GM23248 (cell line): ENCODE results near the gene GPR55. TPM values are rescaled to one million over a fixed set of nuclear protein-coding genes. Genes with fewer than 3 reads are reported as not detected.

ENCODE experiments used
- DNase-seq: peaks from one replicate; pipeline ENCODE4 v3.0.0-alpha.2; 2015
- H2AFZ ChIP-seq: fragments of 200-600 bp; sonication (generic); 2 replicates; pipeline ENCODE4 v1.6.1; 2016; ENCODE audit warnings: antibody characterized with exemption
- H3F3A ChIP-seq: fragments of 200-600 bp; sonication (generic); 2 replicates; pipeline ENCODE4 v1.6.1; 2016; ENCODE audit warnings: mild to moderate bottlenecking, antibody characterized with exemption, mixed run types; ENCODE audit not compliant: insufficient read depth
- H3K27ac ChIP-seq: fragments of 200-600 bp; sonication (generic); 2 replicates; pipeline ENCODE4 v1.5.1; 2016; ENCODE audit warnings: mild to moderate bottlenecking
- H3K27me3 ChIP-seq: fragments of 200-600 bp; sonication (generic); replicated peaks from 2 replicates; pipeline ENCODE4 v1.6.1; 2016; ENCODE audit warnings: mild to moderate bottlenecking; ENCODE audit not compliant: insufficient read depth
- H3K36me3 ChIP-seq: fragments of 200-600 bp; sonication (generic); 2 replicates; pipeline ENCODE4 v1.6.1; 2016; ENCODE audit warnings: low read depth, mild to moderate bottlenecking
- H3K4me1 ChIP-seq: fragments of 200-600 bp; sonication (generic); 2 replicates; pipeline ENCODE4 v1.6.1; 2016; ENCODE audit warnings: mild to moderate bottlenecking; ENCODE audit not compliant: insufficient read depth
- H3K4me2 ChIP-seq: fragments of 200-600 bp; sonication (generic); one replicate; pipeline ENCODE4 v1.6.1; 2016; ENCODE audit warnings: mild to moderate bottlenecking; ENCODE audit not compliant: unreplicated experiment
- H3K4me3 ChIP-seq: fragments of 200-600 bp; sonication (generic); 2 replicates; pipeline ENCODE4 v1.5.1; 2016; ENCODE audit warnings: mild to moderate bottlenecking
- H3K79me2 ChIP-seq: fragments of 200-600 bp; sonication (generic); 2 replicates; pipeline ENCODE4 v1.6.1; 2016; ENCODE audit warnings: mild to moderate bottlenecking; ENCODE audit not compliant: insufficient read depth
- H3K9ac ChIP-seq: fragments of 200-600 bp; sonication (generic); 2 replicates; pipeline ENCODE4 v1.6.1; 2016; ENCODE audit warnings: mild to moderate bottlenecking
- H3K9me2 ChIP-seq: fragments of 200-600 bp; sonication (generic); 2 replicates; pipeline ENCODE4 v1.6.1; 2016; ENCODE audit warnings: mixed run types, mild to moderate bottlenecking, moderate library complexity; ENCODE audit not compliant: insufficient read depth
- H3K9me3 ChIP-seq: fragments of 200-600 bp; sonication (generic); one replicate; pipeline ENCODE4 v1.6.1; 2017; ENCODE audit warnings: low read depth
- H4K20me1 ChIP-seq: fragments of 200-600 bp; sonication (generic); 2 replicates; pipeline ENCODE4 v1.6.0; 2016; ENCODE audit not compliant: insufficient read depth
- EZH2 ChIP-seq: fragments of 200-600 bp; sonication (generic); IDR thresholded peaks from 2 replicates; pipeline ENCODE4 v1.6.1; 2018; ENCODE audit warnings: antibody characterized with exemption, mild to moderate bottlenecking; ENCODE audit not compliant: insufficient read depth, poor library complexity, severe bottlenecking
- EZH2phosphoT487 ChIP-seq: fragments of 200-600 bp; sonication (generic); IDR thresholded peaks from 2 replicates; pipeline ENCODE4 v1.6.1; 2018; ENCODE audit warnings: antibody characterized with exemption, moderate library complexity, mild to moderate bottlenecking, low read depth; ENCODE audit not compliant: insufficient read depth
- WGBS, 2 experiments: methylation state at CpG; one replicate each; pipeline ENCODE4 v1.1.6; 2015 to 2017; ENCODE audit warnings: low lambda C conversion rate in 2 of 2, low coverage in 1 of 2; ENCODE audit errors: missing lambda C conversion rate in 2 of 2; 5-methylcytosine and 5-hydroxymethylcytosine counted together
- in situ Hi-C: fragments of 300-500 bp; cut with MboI; formaldehyde crosslinking; loops from 2 replicates; pipeline ENCODE4 v1.15.0; 2020
- polyA plus RNA-seq: library from polyadenylated mRNA; unstranded; fragments of >200 nt; fragmentation: Nextera tagmentation; extraction: Ambion mirVana; gene quantifications from 2 replicates; pipeline ENCODE4 v1.2.1, GENCODE V29; 2016
- total RNA-seq: library from RNA; depleted of rRNA; stranded (reverse); fragments of >200 nt; shearing (Covaris generic); gene quantifications from 2 replicates; pipeline ENCODE4 v1.2.3, GENCODE V29; 2014; rRNA removed

Gene GPR55, protein sequence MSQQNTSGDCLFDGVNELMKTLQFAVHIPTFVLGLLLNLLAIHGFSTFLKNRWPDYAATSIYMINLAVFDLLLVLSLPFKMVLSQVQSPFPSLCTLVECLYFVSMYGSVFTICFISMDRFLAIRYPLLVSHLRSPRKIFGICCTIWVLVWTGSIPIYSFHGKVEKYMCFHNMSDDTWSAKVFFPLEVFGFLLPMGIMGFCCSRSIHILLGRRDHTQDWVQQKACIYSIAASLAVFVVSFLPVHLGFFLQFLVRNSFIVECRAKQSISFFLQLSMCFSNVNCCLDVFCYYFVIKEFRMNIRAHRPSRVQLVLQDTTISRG
- total RNA-seq, result not detected in 2 replicates
- 0.20 TPM in 1 of 2 replicates, not detected in the other for polyA plus RNA-seq

DNA sequence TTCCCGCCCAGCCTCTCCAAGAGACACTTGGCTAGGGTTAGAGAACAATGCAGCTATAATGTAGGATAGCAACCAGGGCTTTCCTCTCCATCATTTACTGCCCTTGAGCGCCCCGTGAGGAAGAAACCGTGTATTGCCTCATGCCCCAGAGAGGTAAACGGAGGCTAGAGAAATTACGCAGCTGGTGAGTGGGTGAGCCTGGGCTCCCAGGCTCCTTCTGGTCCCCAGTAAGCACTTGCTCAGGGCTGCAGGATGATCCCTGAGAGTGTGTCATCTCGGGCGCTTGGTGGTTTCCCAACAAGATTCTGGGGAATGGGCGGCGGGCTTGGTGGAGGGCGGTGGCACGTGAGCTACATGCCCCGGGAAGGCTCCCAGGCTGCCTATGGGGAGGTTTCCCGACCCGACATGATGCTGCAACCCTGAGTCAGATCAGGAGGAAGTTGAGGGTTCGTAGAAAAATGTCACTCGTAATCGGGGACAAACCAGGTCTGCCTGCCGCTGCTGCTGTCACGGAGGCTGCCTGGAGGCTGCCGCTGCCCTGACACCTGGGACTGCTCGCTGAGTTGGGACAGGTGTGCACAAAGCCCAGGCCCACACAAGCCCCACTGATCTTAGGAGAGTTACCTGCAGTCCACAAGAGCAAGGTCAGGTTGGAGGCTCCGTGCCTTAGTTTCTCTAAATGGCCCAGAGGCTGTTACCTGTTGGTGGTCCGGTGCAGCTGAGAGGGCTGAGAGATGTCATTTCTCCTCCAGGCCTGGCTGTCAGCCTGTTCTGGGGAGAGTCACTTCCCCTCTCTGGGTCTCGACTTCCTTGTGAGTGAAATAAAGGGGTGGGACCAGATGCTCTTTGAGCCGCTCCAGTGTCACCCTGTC lies at the start of gene GPR55:
Gene GPR55, minus strand, starts transcription at position 773 of the 872 bp plus-strand sequence. CDS start 14,280 bp downstream, outside the sequence.
- Histone ChIP-seq H3K4me3 (no peak within 1 kb of the TSS), H3K9me3 (no peaks in the 10 kb centered on the region), H3K4me1 (no peaks in the 10 kb centered on the region), H3K9ac (no peak within 1 kb of the TSS), H3K9me2 (no peaks in the 10 kb centered on the region), H3K27ac (no peak within 1 kb of the TSS), H3K36me3 (no peaks in the 10 kb centered on the region), H3K79me2 (no peaks in the 10 kb centered on the region), H3F3A (no peaks in the 10 kb centered on the region), H3K4me2 (no peak within 1 kb of the TSS), H3K27me3 (peaks cover 21% of the 10 kb centered on the region), H4K20me1 (no peaks in the 10 kb centered on the region), H2AFZ (no peak within 1 kb of the TSS)
- no peak for DNase-seq
- WGBS, 2 experiments, result 49 to 53% methylated on average over 26 of the region's 26 CpGs
- TF ChIP-seq EZH2 (no peak), EZH2phosphoT487 (no peak)
- in situ Hi-C loops, result no loop called here

DNA sequence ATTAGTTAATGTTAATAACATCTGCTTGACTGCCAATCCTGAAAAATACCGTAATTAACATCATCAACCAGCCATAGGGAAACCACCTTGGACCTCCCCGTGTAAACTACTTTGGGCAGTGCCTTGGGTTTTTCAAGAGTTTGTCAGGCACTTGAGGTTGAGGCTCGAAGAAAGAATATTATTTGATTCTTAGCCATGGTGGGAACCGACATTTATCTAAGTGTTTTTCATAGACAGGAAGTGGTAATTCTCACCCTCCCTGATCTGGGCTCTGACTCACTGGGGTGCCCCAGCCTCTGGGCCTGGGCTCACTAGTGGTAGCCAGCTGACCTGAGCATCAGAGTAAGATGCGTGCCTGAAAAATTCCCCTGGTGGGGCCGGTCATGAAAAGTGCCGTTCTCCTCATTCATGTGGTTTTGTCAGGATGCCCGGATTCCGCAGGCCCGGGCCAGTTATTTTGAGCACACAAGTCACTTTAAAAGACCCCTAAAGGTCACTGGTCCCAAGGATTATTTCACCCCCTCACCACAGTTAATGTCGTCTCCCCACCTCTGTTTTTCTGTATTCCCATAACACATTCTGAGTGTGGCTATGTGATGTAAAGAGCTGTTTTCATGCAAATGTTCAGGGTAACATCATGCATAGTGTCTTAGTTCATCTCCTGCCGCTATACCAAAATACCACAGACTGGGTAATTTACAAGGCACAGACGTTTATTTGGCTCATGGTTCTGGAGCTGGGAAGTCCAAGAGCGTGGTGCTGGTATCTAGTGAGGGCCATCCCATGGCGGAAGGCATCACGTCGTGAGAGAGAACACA lies 49.3 kb upstream of the GPR55 start:
- Histone ChIP-seq H3K4me1 (no peaks in the 10 kb centered on the region; the same call in 1 of the 2 replicates), H3K4me3 (no peak overlapping the region), H3K9me2 (no peaks in the 10 kb centered on the region), H2AFZ (no peak overlapping the region), H3K9ac (no peak overlapping the region), H3K9me3 (no peaks in the 10 kb centered on the region), H3F3A (no peaks in the 10 kb centered on the region), H4K20me1 (no peaks in the 10 kb centered on the region), H3K27me3 (peaks cover 12% of the 10 kb centered on the region; the same call in 1 of the 2 replicates), H3K27ac (no peak overlapping the region), H3K36me3 (no peaks in the 10 kb centered on the region), H3K4me2 (no peak overlapping the region), H3K79me2 (no peaks in the 10 kb centered on the region)
- 66 to 72% methylated on average over 17 of the region's 17 CpGs for WGBS, 2 experiments
- peak; percentile 50 for DNase-seq
- in situ Hi-C loops, result no loop called here
- TF ChIP-seq EZH2 (no peak), EZH2phosphoT487 (no peak)

DNA sequence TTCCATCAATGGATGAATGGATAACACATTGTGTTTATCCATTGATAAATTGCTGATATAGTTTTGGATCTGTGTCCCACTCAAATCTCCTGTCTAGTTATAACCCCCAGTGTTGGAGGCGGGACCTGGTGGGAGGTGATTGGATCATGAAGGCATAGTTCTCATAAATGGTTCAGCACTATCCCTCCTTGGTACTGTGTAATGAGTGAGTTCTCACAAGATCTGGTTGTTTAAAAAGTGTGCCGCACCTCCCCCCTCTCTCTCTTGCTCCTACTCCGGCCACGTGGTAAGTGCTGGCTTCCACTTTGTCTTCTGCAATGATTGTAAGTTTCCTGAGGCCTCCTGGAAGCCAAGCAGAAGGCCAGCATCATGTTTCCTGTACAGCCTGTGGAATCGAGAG lies 47.0 kb upstream of the GPR55 start:
- Histone ChIP-seq H3F3A (no peaks in the 10 kb centered on the region), H3K36me3 (no peaks in the 10 kb centered on the region), H3K4me3 (no peak overlapping the region), H4K20me1 (no peaks in the 10 kb centered on the region), H3K9me3 (no peaks in the 10 kb centered on the region), H3K27ac (no peak overlapping the region), H3K27me3 (peaks cover 3% of the 10 kb centered on the region; the same call in 1 of the 2 replicates), H3K79me2 (no peaks in the 10 kb centered on the region), H3K4me1 (no peaks in the 10 kb centered on the region; the same call in 1 of the 2 replicates), H3K4me2 (no peak overlapping the region), H3K9me2 (no peaks in the 10 kb centered on the region), H2AFZ (no peak overlapping the region), H3K9ac (no peak overlapping the region)
- 59 to 69% methylated on average over 5 of the region's 5 CpGs for WGBS, 2 experiments
- no peak for DNase-seq
- in situ Hi-C loops, result no loop called here
- no peak for TF ChIP-seq EZH2phosphoT487
- TF ChIP-seq EZH2, result no peak

DNA sequence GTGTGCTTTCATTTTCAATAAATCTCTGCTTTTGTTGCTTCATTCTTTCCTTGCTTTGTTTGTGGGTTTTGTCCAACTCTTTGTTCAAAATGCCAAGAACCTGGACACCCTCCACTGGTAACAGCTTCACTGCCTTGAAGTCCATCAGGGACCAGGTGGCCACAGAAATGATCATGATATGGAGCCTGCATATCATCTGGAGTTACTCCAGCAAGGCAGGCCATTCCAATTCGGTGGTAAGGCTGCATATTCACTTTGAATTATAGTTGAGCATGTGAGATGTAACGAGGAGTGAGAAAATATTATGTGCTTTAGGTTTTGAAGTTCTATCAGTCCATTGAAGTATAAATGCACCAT lies 44.6 kb upstream of the GPR55 start:
- TF ChIP-seq EZH2phosphoT487 (no peak), EZH2 (no peak)
- no peaks in the 10 kb centered on the region for H3K9me2 ChIP-seq
- peak overlapping the region; percentile 66 for H3K4me3 ChIP-seq
- DNase-seq, result no peak
- H3K27me3 ChIP-seq, result peaks cover 7% of the 10 kb centered on the region; the same call in 1 of the 2 replicates
- H3K4me2 ChIP-seq, result peak overlapping the region; percentile 75
- no peaks in the 10 kb centered on the region for H3F3A ChIP-seq
- no peaks in the 10 kb centered on the region for H3K36me3 ChIP-seq
- peak overlapping the region; percentile 62; the same call in 1 of the 2 replicates for H3K9ac ChIP-seq
- 3 to 5% methylated on average over 2 of the region's 2 CpGs for WGBS, 2 experiments
- H4K20me1 ChIP-seq, result no peaks in the 10 kb centered on the region
- H3K9me3 ChIP-seq, result no peaks in the 10 kb centered on the region
- in situ Hi-C loops, result no loop called here
- H2AFZ ChIP-seq, result peak overlapping the region; percentile 85
- H3K27ac ChIP-seq, result no peak overlapping the region
- no peaks in the 10 kb centered on the region; the same call in 1 of the 2 replicates for H3K4me1 ChIP-seq
- no peaks in the 10 kb centered on the region for H3K79me2 ChIP-seq
